ENCODE measurements around the gene XAB2.
A peak's percentile ranks its signal among the peaks of the same experiment; 100 is the strongest.

The XAB2 gene

GRCh38 chr19:7629347-7630054 is at the start of gene XAB2, which contains the start of gene PET100:
XAB2 (minus strand) TSS chr19:7629545; CDS start chr19:7629527, 18 bp downstream.
PET100 (plus strand) TSS chr19:7629793; CDS start chr19:7629834, 41 bp downstream.
- peak; percentile 74 to 91 (median 84) for DNase-seq (ENCODE audit: low read depth in 4 of 4, low spot score in 1 of 4)

- no peak for DNase-seq (ENCODE audit: low read depth in 4 of 4, low spot score in 1 of 4)
Measured at GRCh38 chr19:7677669-7678311, 48.4 kb upstream of the XAB2 start.

GRCh38 chr19:7676854-7677253 is 47.5 kb upstream of the XAB2 start, which contains the start of gene MCEMP1:
MCEMP1 (plus strand) TSS chr19:7677090; CDS start chr19:7677121, 31 bp downstream.
- no peak for DNase-seq (ENCODE audit: low read depth in 4 of 4, low spot score in 1 of 4)

GRCh38 chr19:7676376-7676775 is 47.0 kb upstream of the XAB2 start:
- no peak for DNase-seq (ENCODE audit: low read depth in 4 of 4, low spot score in 1 of 4)

- no peak for DNase-seq (ENCODE audit: low read depth in 4 of 4, low spot score in 1 of 4)
Measured at GRCh38 chr19:7674010-7675005, 45.0 kb upstream of the XAB2 start.

GRCh38 chr19:7672522-7672921 is 43.2 kb upstream of the XAB2 start:
- no peak for DNase-seq (ENCODE audit: low read depth in 4 of 4, low spot score in 1 of 4)

GRCh38 chr19:7670790-7671189 is 41.4 kb upstream of the XAB2 start:
- DNase-seq (ENCODE audit: low read depth in 4 of 4, low spot score in 1 of 4) = no peak

- DNase-seq (ENCODE audit: low read depth in 4 of 4, low spot score in 1 of 4) = no peak
Measured at GRCh38 chr19:7670150-7670783, 40.9 kb upstream of the XAB2 start.

- DNase-seq (ENCODE audit: low read depth in 4 of 4, low spot score in 1 of 4) = no peak
Measured at GRCh38 chr19:7669641-7670040, 40.3 kb upstream of the XAB2 start.

GRCh38 chr19:7668842-7669241 is 39.5 kb upstream of the XAB2 start, which contains the start of gene RETN:
RETN (plus strand) TSS chr19:7669049; CDS start chr19:7669327, 278 bp downstream.
- no peak for DNase-seq (ENCODE audit: low read depth in 4 of 4, low spot score in 1 of 4)

- DNase-seq (ENCODE audit: low read depth in 4 of 4, low spot score in 1 of 4) = no peak
Measured at GRCh38 chr19:7665076-7665475, 35.7 kb upstream of the XAB2 start.

GRCh38 chr19:7663706-7664105 is 34.4 kb upstream of the XAB2 start:
- no peak for DNase-seq (ENCODE audit: low read depth in 4 of 4, low spot score in 1 of 4)

GRCh38 chr19:7662657-7663056 is 33.3 kb upstream of the XAB2 start:
- DNase-seq (ENCODE audit: low read depth in 4 of 4, low spot score in 1 of 4) = no peak

GRCh38 chr19:7661744-7662538 is 32.6 kb upstream of the XAB2 start:
- no peak for DNase-seq (ENCODE audit: low read depth in 4 of 4, low spot score in 1 of 4)

GRCh38 chr19:7658219-7658686 is 28.9 kb upstream of the XAB2 start:
- DNase-seq (ENCODE audit: low read depth in 4 of 4, low spot score in 1 of 4) = no peak

GRCh38 chr19:7657131-7657751 is 27.9 kb upstream of the XAB2 start:
- DNase-seq (ENCODE audit: low read depth in 4 of 4, low spot score in 1 of 4) = no peak

- no peak for DNase-seq (ENCODE audit: low read depth in 4 of 4, low spot score in 1 of 4)
Measured at GRCh38 chr19:7655581-7655980, 26.2 kb upstream of the XAB2 start.

- no peak for DNase-seq (ENCODE audit: low read depth in 4 of 4, low spot score in 1 of 4)
Measured at GRCh38 chr19:7654401-7654800, 25.1 kb upstream of the XAB2 start.

GRCh38 chr19:7652061-7652641 is 22.8 kb upstream of the XAB2 start:
- DNase-seq (ENCODE audit: low read depth in 4 of 4, low spot score in 1 of 4) = peak; percentile 69 to 83 (median 78)

Measured in stimulated activated CD4-positive, alpha-beta T cell treated with anti-CD3 and anti-CD28 coated beads, Interleukin-1b, Interleukin-23, amount 100 ng/mL, for 24 hours (primary cell).